Activated CD4-positive, alpha-beta T cell treated with anti-CD3 and anti-CD28 coated beads for 36 hours (primary cell): Measurements from ENCODE around the gene MRTFB. TPM values are rescaled to one million over a fixed set of nuclear protein-coding genes. Genes with fewer than 3 reads are reported as not detected.

Source experiments
- ATAC-seq: fragments of 200-7000 bp; cut with Tn5 transposase; one replicate; pipeline ENCODE4 v1.10.0; 2021; ENCODE audit warnings: mild to moderate bottlenecking, moderate library complexity
- CTCF ChIA-PET: fragments of 350-600 bp; sonication (Branson Sonifier 250); formaldehyde crosslinking; loops from one replicate; lab custom pipeline; 2021; ENCODE audit warnings: antibody characterized with exemption; lab: Charles Lee
- POLR2A ChIA-PET: fragments of 350-600 bp; sonication (Branson Sonifier 250); formaldehyde crosslinking; loops from one replicate; lab custom pipeline; 2021; ENCODE audit warnings: antibody characterized with exemption, inconsistent platforms; lab: Charles Lee
- DNase-seq: peaks from one replicate; pipeline ENCODE4 v3.0.0-alpha.2; 2020
- H3K27ac Mint-ChIP-seq: one replicate; pipeline ENCODE4 v1.8.0; 2021; ENCODE audit warnings: mixed read lengths
- H3K27me3 Mint-ChIP-seq: one replicate; pipeline ENCODE4 v1.8.0; 2021; ENCODE audit warnings: mixed read lengths
- H3K36me3 Mint-ChIP-seq: one replicate; pipeline ENCODE4 v1.8.0; 2021; ENCODE audit warnings: low read depth, mixed read lengths
- H3K4me1 Mint-ChIP-seq: one replicate; pipeline ENCODE4 v1.8.0; 2021; ENCODE audit warnings: mixed read lengths
- H3K4me3 Mint-ChIP-seq: one replicate; pipeline ENCODE4 v1.8.0; 2021; ENCODE audit warnings: mild to moderate bottlenecking, moderate library complexity, mixed read lengths
- H3K9me3 Mint-ChIP-seq: one replicate; pipeline ENCODE4 v1.8.0; 2021; ENCODE audit warnings: low read depth, mixed read lengths
- intact Hi-C, 2 experiments: fragments of 100-400 bp; cut with DNase I in 1 of 2; cut with micrococcal nuclease in 1 of 2; formaldehyde crosslinking; loops; one replicate each; pipeline versions ENCODE4 v1.14.2 to v1.15.1; 2022 to 2024; cut with DNase I, micrococcal nuclease
- total RNA-seq, 2 experiments: library from RNA; stranded (reverse); gene quantifications; one replicate each; pipeline ENCODE4 v1.2.3, GENCODE V29; 2021

MRTFB gene
- total RNA-seq, 2 experiments from 2014 or later, result 9.6 to 16.9 TPM

- Mint-ChIP-seq H3K4me3 (no peak overlapping the region), H3K9me3 (no peaks in the 10 kb centered on the region), H3K27ac (no peak overlapping the region), H3K27me3 (no peaks in the 10 kb centered on the region), H3K36me3 (peaks cover 6% of the 10 kb centered on the region), H3K4me1 (peaks cover 16% of the 10 kb centered on the region)
- intact Hi-C loops, result loop anchor here in 1 of 2 experiments (10.0 kb wide), 1 partner anchor 62 kb away; no protein-coding TSS in a partner anchor
- DNase-seq (no peak), ATAC-seq (no peak)
- POLR2A ChIA-PET, result no interaction called here
- CTCF ChIA-PET, result interaction anchor here (0.7 kb wide), 1 partner anchor 15 kb away, joined by 4 read pairs; no protein-coding TSS in a partner anchor
Observed at GRCh38 chr16:14092561-14092960, 21.4 kb downstream of the MRTFB start.

GRCh38 chr16:14095883-14096551 lies 24.9 kb downstream of the MRTFB start:
- DNase-seq (no peak), ATAC-seq (no peak)
- CTCF ChIA-PET, result interaction anchor here (1.2 kb wide), 1 partner anchor 13 kb away, joined by 3 read pairs; no protein-coding TSS in a partner anchor
- H3K4me1 Mint-ChIP-seq, result peaks cover 24% of the 10 kb centered on the region
- H3K27me3 Mint-ChIP-seq, result no peaks in the 10 kb centered on the region
- H3K9me3 Mint-ChIP-seq, result no peaks in the 10 kb centered on the region
- no peaks in the 10 kb centered on the region for H3K36me3 Mint-ChIP-seq
- intact Hi-C loops, result loop anchor here in 1 of 2 experiments (10.0 kb wide), 1 partner anchor 59 kb away; no protein-coding TSS in a partner anchor
- no peak overlapping the region for H3K27ac Mint-ChIP-seq
- H3K4me3 Mint-ChIP-seq, result no peak overlapping the region
- POLR2A ChIA-PET, result no interaction called here

GRCh38 chr16:14097182-14097959 lies 26.3 kb downstream of the MRTFB start:
- no peak overlapping the region for H3K4me3 Mint-ChIP-seq
- CTCF ChIA-PET, result interaction anchor here (1.2 kb wide), 1 partner anchor 12 kb away, joined by 3 read pairs; no protein-coding TSS in a partner anchor
- no peaks in the 10 kb centered on the region for H3K27me3 Mint-ChIP-seq
- H3K9me3 Mint-ChIP-seq, result no peaks in the 10 kb centered on the region
- ATAC-seq (no peak), DNase-seq (no peak)
- intact Hi-C loops, result loop anchor here in 1 of 2 experiments (10.0 kb wide), 1 partner anchor 57 kb away; no protein-coding TSS in a partner anchor
- POLR2A ChIA-PET, result interaction anchor here (0.6 kb wide), 1 partner anchor 483 kb away, joined by 3 read pairs; no protein-coding TSS in a partner anchor
- peaks cover 25% of the 10 kb centered on the region for H3K4me1 Mint-ChIP-seq
- no peaks in the 10 kb centered on the region for H3K36me3 Mint-ChIP-seq
- no peak overlapping the region for H3K27ac Mint-ChIP-seq

- no peak overlapping the region for H3K27ac Mint-ChIP-seq
- DNase-seq (no peak), ATAC-seq (no peak)
- no peaks in the 10 kb centered on the region for H3K27me3 Mint-ChIP-seq
- no peaks in the 10 kb centered on the region for H3K9me3 Mint-ChIP-seq
- H3K36me3 Mint-ChIP-seq, result no peaks in the 10 kb centered on the region
- no peak overlapping the region for H3K4me3 Mint-ChIP-seq
- ChIA-PET CTCF (no interaction called here), POLR2A (no interaction called here)
- intact Hi-C loops, result loop anchor here in 1 of 2 experiments (10.0 kb wide), 1 partner anchor 57 kb away; no protein-coding TSS in a partner anchor
- H3K4me1 Mint-ChIP-seq, result peaks cover 26% of the 10 kb centered on the region
Observed at GRCh38 chr16:14098081-14098480, 27.0 kb downstream of the MRTFB start.

- ChIA-PET CTCF (interaction anchor here (0.7 to 1.2 kb wide), 4 partner anchors 11 to 181 kb away, joined by 3 to 4 read pairs (median 3); partner anchors contain the start of gene ERCC4), POLR2A (no interaction called here)
- H3K27ac Mint-ChIP-seq, result no peak overlapping the region
- H3K4me3 Mint-ChIP-seq, result no peak overlapping the region
- H3K9me3 Mint-ChIP-seq, result no peaks in the 10 kb centered on the region
- DNase-seq (no peak), ATAC-seq (no peak)
- no peaks in the 10 kb centered on the region for H3K27me3 Mint-ChIP-seq
- peaks cover 35% of the 10 kb centered on the region for H3K4me1 Mint-ChIP-seq
- intact Hi-C loops, result loop anchor here in 1 of 2 experiments (5.0 kb wide), 1 partner anchor 49 kb away; no protein-coding TSS in a partner anchor
- H3K36me3 Mint-ChIP-seq, result no peaks in the 10 kb centered on the region
Observed at GRCh38 chr16:14100825-14101224, 29.7 kb downstream of the MRTFB start.

GRCh38 chr16:14101415-14101814 lies 30.3 kb downstream of the MRTFB start:
- ChIA-PET CTCF (interaction anchor here (0.7 to 1.3 kb wide), 5 partner anchors 10 to 181 kb away, joined by 3 to 5 read pairs (median 3); partner anchors contain the start of gene ERCC4), POLR2A (no interaction called here)
- ATAC-seq (peak; percentile 51), DNase-seq (no peak)
- Mint-ChIP-seq H3K9me3 (no peaks in the 10 kb centered on the region), H3K36me3 (no peaks in the 10 kb centered on the region), H3K4me3 (no peak overlapping the region), H3K4me1 (peaks cover 36% of the 10 kb centered on the region), H3K27me3 (no peaks in the 10 kb centered on the region), H3K27ac (no peak overlapping the region)
- intact Hi-C loops, result loop anchor here in 1 of 2 experiments (5.0 kb wide), 1 partner anchor 49 kb away; no protein-coding TSS in a partner anchor

GRCh38 chr16:14102925-14103720 lies 32.0 kb downstream of the MRTFB start:
- H3K9me3 Mint-ChIP-seq, result no peaks in the 10 kb centered on the region
- intact Hi-C loops, result loop anchor here in 1 of 2 experiments (5.0 kb wide), 1 partner anchor 51 kb away; no protein-coding TSS in a partner anchor
- peaks cover 39% of the 10 kb centered on the region for H3K4me1 Mint-ChIP-seq
- ChIA-PET POLR2A (no interaction called here), CTCF (interaction anchor here (0.5 to 1.3 kb wide), 3 partner anchors 11 to 184 kb away, joined by 3 to 5 read pairs (median 3); no protein-coding TSS in a partner anchor)
- no peak for DNase-seq
- no peak overlapping the region for H3K4me3 Mint-ChIP-seq
- no peak for ATAC-seq
- H3K36me3 Mint-ChIP-seq, result no peaks in the 10 kb centered on the region
- H3K27ac Mint-ChIP-seq, result no peak overlapping the region
- no peaks in the 10 kb centered on the region for H3K27me3 Mint-ChIP-seq

GRCh38 chr16:14104066-14104465 lies 32.9 kb downstream of the MRTFB start:
- no peak for ATAC-seq
- no peak for DNase-seq
- H3K27me3 Mint-ChIP-seq, result no peaks in the 10 kb centered on the region
- H3K9me3 Mint-ChIP-seq, result no peaks in the 10 kb centered on the region
- H3K36me3 Mint-ChIP-seq, result no peaks in the 10 kb centered on the region
- H3K4me1 Mint-ChIP-seq, result peaks cover 42% of the 10 kb centered on the region
- ChIA-PET POLR2A (no interaction called here), CTCF (interaction anchor here (0.9 to 1.0 kb wide), 2 partner anchors 11 to 185 kb away, joined by 3 read pairs; no protein-coding TSS in a partner anchor)
- no peak overlapping the region for H3K4me3 Mint-ChIP-seq
- intact Hi-C loops, result loop anchor here in 1 of 2 experiments (5.0 kb wide), 1 partner anchor 52 kb away; no protein-coding TSS in a partner anchor
- no peak overlapping the region for H3K27ac Mint-ChIP-seq

- Mint-ChIP-seq H3K4me1 (peaks cover 51% of the 10 kb centered on the region), H3K9me3 (no peaks in the 10 kb centered on the region), H3K36me3 (no peaks in the 10 kb centered on the region), H3K4me3 (no peak overlapping the region), H3K27ac (no peak overlapping the region), H3K27me3 (no peaks in the 10 kb centered on the region)
- no peak for DNase-seq
- intact Hi-C loops, result loop anchor here in 1 of 2 experiments (5.0 kb wide), 1 partner anchor 81 kb away; no protein-coding TSS in a partner anchor
- no peak for ATAC-seq
- CTCF ChIA-PET, result no interaction called here
- POLR2A ChIA-PET, result no interaction called here
Observed at GRCh38 chr16:14105760-14106375, 34.7 kb downstream of the MRTFB start.

GRCh38 chr16:14106457-14106856 lies 35.3 kb downstream of the MRTFB start:
- no peak for ATAC-seq
- POLR2A ChIA-PET, result interaction anchor here (0.6 kb wide), 1 partner anchor 28 kb away, joined by 3 read pairs; no protein-coding TSS in a partner anchor
- H3K36me3 Mint-ChIP-seq, result no peaks in the 10 kb centered on the region

More at GRCh38 chr16:14106457-14106856, 35.3 kb downstream of the MRTFB start:
- Mint-ChIP-seq H3K9me3 (no peaks in the 10 kb centered on the region), H3K27ac (no peak overlapping the region), H3K4me3 (no peak overlapping the region), H3K4me1 (peaks cover 49% of the 10 kb centered on the region), H3K27me3 (no peaks in the 10 kb centered on the region)
- CTCF ChIA-PET, result no interaction called here
- no peak for DNase-seq
- intact Hi-C loops, result loop anchor here in 1 of 2 experiments (5.0 kb wide), 1 partner anchor 81 kb away; no protein-coding TSS in a partner anchor
